Measurements from ENCODE around the gene FNDC3B.

FNDC3B gene

DNA sequence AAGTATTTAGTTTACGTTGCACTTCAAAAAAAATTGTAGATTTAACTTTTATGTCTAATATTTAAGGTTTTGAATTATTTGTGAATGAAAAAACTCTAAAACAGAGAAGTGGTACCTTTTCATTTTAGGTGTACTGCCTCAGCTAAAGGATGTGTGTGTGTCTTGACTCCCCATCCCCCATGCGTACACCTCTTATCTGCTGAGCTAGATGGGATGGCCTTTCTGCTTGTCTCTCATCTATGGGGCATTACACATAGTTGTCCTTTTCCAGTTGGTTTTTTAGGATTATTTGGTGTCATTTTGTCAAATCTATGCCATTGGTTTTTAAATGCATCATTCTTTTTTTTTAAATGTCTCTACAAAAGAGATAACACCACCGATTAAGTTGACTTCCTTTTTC, 110.9 kb downstream of the FNDC3B start:
- no peak for DNase-seq (ENCODE audit: low read depth in 2 of 2)

DNA sequence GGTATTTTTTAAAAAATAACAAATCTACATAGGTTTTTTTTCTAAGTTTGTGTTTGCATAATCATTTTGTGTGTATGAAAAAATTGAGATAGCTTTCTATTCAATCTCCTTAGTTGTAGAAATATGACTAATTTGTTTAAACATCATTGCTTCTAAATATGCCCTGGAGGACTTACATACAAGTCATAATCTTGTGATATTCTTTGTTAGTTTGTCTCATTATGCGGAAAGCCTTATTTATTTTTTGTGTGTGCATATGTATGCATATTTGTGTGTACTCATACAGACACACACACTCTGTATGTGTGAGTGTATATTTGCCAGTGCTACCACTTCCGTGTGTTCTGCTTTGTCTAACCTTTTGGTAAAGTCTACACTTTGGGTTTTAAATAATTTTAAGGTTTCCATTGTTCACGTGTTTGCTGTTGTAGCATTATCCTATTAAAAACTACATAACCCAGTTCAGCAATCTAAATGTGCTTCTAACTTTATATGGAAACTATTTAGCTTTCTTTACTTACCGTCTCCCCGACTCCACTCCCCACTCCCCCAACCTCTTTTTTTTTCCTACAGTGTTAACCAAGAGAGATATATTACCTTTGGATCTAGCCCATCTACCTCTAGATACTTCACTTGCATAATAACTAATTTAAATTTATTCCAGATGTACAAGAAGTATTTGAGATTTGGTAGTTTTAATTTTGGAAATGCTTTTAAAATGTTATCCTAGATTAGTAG, 111.7 kb downstream of the FNDC3B start:
- no peak for DNase-seq (ENCODE audit: low read depth in 2 of 2)

DNA sequence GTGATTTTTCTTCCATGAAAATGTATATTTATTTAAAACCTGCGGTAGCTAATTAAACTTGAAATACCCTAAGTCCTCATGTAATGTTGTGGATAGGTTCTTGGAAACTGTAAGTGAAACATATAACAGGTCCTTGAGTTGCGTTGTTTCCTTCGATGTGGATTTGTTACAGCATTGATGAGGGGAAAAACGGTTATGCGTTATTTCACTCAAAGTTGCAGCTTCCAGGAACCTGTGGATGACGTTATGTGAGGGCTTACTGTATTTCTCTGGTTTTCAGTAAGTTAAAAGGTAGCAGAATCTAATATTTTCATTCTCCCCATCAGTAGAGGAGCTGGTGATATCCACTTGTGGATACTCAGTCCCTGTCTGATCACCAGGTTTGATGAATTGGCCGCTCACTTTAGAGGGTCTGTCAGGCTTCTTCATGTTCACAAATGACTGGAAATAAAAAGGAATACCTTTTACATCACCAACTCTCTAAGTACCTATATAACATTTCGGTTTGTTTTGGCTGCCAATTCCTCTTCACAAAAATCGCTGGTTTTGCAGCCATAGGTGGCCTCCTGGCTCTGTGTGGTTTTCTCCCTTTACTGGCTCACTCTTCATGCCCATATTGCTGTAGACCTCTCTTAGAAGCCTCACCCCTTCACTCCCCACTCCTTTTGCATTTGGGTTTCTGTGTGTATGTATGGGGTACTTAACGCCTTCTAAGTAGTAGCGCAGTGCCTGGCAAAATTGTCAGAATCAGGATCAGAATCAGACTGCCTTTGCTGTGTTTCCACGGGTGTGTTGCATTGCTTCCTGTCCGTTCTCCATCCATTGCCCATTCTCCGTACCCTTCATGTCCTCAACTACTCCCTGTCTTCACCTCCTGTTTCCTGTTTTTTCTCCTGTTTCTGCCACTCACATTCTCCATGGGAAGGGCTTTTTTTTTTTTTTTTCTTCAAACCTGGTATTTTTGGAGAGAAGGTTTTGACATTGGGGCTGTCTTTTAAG, 112.6 kb downstream of the FNDC3B start:
- no peak for DNase-seq (ENCODE audit: low read depth in 2 of 2)

DNA sequence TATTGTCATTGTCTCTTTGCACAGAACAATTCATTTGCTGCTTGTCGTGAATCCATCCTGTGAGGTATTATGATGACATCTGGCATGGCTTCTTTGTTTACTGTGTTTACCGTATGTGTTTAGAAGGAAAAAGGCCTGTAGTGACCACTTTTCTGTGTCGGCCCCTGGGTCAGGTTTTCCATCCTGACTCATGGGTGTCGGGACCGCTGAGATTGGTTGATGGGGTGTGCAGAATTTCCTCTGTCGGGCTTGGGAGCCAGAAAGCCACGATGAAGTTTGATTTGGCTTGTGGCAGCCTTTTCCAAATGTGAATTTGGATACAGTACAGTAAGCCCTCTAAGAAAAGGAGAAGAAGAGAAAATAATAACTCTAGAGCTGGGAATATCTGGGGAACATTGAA, 113.5 kb downstream of the FNDC3B start:
- no peak for DNase-seq (ENCODE audit: low read depth in 2 of 2)

DNA sequence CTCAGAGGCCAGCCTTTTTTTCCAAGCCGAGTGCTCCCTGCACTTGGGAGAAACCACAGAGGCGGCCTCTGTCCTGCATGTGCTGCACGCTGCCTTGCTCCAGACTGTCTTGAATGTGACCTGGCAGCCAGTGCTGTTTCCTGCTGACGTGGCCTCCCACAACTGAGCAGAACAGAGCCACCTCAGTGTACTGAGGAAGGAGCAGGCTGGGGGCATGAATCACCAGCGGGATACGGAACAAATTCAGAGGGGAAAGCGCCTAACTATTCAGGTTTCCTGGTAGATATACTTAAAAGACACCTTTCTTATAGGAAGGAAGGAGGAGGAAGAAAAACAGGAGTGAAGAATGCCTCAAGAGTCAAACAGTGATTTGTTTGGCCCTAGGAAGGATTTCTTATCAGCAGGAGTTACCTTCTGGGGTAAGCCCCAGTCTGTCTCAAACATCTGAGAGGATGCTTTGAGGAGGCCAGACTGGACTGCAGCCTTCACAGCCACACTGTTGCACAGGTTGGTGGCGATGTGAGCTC, 114.0 kb downstream of the FNDC3B start:
- DNase-seq (ENCODE audit: low read depth in 2 of 2), result peak; percentile 25 to 45

DNA sequence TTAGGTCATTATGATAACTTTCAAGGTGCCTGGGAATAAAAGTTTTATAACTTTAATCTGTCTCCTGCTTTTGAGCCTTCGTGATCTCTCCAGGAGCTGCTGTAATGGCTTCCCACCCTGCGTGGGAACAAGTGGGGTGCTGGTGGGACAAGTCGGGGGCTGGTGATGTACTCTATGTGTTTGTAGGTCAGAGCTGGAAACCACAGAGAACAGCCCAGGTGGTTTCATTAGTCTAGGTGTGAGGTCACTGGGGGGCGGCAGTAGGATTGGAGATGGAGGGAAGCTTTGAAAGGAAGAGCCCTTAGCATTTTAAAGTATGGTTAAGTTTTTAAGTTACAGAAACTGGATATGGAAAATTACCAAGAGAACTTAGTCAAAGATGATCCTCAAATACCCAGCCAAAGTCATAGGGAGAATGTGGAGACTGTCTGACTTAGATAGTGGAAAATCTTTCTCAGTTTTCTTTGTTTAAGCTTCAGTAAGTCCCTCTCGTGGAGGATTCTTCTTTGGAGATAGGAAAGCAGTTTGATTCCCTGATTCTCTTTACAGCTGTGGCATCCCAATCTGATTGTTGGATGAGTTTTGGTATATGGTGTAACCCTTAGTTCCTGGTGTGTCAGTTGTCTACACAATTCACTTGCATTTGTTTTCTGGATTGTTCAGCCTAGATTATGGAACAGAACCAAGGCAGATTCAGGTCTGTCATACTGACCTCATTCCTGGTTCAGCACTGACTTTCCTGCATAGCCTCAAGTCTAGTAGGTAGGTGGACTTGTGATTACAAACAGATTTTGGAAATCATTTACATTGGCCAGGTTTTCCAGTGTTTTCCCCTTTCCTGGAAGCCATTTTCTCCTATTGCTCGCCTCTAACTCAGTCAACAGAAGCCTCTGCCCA, 115.6 kb downstream of the FNDC3B start:
- peak in 1 of 2 donors; percentile 15 for DNase-seq (ENCODE audit: low read depth in 2 of 2)

DNA sequence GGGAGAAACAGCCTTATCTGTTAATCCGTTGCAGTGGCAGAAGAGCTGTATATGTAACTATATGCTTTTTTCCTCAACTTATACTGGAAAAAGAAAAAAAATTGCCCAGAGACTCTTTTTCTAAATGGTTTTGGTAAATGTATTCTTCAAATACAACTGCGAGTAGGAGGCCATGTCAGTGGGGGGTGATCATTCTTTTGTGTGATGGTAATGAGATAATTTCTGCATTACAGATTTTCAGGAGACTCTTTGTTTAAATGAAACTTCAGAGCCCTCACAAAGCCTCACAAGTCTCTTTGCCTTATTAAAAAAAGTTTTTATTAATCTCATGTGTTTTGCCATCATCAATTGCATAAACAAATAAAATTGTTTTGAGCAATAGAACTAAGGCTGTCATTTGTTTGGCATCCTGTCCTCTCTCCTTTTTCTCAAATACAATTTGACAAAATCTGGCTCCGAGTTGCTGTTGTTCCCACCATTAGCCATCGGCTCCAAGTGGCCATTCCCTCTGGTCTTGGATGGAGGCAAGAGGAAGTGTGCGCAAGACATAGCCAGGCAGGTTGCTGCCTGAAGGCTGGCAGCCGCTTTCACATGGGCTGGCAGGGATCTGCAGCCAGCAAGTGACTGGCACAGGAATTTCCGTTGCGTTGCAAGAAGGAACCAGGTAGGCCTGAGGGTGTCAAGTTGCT, 116.7 kb downstream of the FNDC3B start:
- no peak for DNase-seq (ENCODE audit: low read depth in 2 of 2)

DNA sequence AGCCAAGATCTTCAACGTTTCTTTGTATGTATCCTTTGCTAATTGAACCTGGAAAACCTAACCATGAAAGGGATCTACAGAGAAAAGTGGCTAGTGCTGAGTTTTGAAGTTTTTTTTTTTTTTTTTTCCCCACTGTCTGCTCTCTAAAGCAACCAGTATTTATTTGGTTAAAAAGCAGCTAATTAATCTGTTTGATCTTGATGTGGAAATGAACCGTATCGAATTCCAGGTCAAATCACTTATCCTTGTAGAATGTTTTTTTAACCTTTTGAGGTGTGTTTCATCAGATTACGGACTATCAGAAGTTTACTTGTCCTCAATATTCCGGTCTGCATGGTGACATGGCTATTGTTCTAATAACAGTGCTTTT, 117.2 kb downstream of the FNDC3B start:
- no peak for DNase-seq (ENCODE audit: low read depth in 2 of 2)

DNA sequence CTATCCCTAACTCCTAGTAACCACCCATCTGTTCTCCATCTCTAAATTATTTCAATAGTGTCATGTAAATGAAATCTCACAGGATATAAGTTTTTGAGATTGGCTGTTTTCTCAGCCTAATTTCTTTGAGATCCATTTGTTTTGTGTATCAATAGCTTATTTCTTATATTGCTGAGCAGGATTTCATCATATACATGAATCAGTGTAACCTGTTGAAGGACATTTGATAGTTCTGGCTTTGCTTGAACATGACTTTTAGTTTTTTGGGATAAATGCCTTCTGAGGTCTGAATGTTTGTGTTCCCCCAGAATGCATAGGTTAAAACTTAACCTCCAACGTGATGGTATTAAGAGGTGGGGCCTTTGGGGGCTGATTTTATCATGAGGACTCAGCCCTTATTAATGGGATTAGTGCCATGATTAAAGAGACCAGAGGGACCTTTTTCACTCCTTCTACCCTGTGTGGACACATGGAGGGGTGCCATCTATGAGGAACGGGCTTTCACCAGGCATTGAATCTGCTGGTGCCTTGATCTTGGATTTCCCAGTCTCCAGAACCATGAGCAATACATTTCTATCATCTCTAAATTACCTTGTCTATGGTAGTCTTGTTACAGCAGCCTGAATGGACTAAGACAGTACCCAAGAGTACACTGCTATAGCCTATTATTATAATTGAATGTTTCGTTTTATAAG, 118.3 kb downstream of the FNDC3B start:
- no peak for DNase-seq (ENCODE audit: low read depth in 2 of 2)

DNA sequence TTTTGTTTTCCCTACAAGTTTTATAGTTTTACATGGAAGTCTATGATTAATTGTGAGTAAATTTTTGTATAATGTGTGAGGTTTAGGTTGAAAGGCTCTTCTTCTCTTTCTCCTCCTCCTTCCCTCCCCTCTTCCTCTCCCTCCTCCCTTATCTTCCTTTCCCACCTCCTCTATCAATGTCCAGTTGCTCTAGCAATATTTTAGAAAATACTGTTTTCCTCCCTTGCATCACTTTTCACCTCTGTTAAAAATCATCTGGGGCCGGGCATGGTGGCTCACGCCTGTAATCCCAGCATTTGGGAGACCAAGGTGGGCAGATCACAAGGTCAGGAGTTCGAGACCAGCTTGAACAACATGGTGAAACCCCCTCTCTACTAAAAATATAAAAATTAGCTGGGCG, 119.4 kb downstream of the FNDC3B start:
- DNase-seq (ENCODE audit: low read depth in 2 of 2), result no peak

DNA sequence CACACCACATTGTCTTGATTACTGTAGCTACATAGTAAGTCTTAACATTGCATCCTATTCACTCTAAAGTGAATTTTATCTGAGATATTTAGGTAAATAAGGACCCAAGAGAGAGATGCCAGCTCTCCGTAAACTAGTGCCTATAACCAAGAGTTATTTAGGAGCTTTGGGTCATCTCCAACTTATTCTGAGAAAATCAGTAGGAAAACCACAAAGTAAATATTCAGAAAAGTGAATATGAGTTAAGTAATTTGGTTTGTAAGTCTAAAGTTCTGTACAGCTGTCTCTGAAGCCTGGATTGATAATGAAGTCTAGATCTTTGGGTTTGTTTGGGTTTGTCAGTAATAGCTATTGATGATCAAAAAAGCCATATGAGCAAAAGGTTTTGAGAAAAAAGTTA, 120.0 kb downstream of the FNDC3B start:
- DNase-seq (ENCODE audit: low read depth in 2 of 2), result no peak

DNA sequence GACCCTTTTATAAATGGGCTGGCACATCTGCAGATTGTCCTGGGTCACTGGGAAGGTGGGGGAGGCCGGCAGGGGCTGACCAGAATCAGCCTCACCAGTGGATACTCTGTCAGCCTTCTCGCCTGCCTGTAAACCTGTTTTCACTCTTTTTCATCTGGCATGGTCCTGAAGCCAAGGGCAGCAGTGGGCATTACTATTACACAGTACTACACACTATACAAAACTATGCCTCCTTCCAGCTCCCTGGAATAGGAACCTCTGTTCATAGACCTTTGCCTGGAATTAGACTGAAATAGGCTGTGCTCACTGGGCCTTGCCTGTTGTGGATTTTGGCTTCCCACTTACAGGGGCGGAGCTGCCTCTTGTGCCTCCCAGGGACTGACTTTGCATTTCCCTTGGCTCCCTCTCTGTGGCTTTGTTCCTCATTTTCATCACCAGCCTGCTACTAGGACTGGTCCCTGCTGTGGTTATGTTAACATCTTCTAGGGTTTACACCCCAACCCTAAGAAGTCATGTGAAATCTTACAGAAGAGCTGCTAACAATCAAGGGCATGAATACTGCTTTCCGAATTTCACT, 120.7 kb downstream of the FNDC3B start:
- DNase-seq (ENCODE audit: low read depth in 2 of 2), result no peak

DNA sequence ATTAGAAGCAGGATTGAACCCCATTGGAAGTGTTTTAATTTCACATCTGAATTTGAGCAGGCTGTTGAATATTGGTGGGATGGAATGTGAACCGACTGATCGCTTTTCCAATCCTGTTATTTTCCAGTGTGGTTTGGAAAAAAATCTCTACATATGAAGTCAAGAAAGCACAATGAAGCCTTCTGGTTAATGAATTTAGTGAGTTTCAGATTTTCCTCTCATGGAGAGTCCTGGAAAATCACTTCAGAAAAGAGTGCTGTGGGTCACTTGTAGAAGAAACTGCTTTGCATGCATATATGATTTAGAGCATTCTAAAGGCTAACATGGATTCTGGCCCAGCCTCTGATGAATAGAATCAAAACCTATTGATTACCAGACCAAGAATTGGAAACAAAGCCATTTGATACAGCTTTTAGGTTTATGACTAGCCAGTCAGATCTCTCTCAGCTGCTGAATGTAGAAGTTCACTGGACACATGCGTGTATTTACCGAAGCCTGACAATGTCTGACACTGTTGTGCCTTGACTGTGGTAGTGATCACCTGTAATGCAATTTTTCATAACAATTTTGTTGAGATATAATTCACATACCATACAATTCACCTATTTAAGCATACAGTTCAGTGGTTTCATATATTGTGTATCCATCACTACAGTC, 121.9 kb downstream of the FNDC3B start:
- DNase-seq (ENCODE audit: low read depth in 2 of 2), result no peak

DNA sequence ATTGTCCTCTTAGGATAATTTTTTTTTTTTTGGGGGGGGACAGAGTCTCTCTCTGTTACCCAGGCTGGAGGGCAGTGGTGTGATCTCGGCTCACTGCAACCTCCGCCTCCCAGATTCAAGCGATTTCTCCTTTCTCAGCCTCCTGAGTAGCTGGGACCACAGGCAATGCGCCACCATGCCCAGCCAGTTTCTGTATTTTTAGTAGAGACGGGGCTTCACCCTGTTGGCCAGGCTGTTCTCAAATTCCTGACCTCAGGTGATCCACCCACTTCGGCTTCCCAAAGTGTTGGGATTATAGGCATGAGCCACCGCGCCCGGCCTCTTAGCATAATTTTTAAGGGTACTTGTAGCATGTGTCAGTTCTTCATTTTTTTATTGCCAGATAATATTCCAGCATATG, 122.6 kb downstream of the FNDC3B start:
- DNase-seq (ENCODE audit: low read depth in 2 of 2), result no peak

DNA sequence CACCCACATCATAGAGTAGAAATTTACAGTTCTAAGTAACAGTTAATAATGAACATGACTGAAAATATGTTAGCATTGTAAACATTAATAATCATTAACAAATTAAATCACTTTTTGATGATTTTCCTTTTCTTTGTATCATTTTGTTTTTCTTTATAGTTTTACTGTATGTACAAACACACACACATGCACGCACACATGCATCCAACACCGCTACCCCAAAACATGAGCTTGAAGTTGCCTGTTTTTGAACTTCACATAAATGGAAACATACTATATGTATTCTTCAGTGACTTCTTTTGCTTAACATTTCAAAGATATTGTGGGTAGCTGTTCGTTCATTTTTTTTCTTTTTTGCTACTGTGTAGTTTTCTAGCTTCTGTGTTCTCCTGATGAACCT, 123.9 kb downstream of the FNDC3B start:
- no peak for DNase-seq (ENCODE audit: low read depth in 2 of 2)

DNA sequence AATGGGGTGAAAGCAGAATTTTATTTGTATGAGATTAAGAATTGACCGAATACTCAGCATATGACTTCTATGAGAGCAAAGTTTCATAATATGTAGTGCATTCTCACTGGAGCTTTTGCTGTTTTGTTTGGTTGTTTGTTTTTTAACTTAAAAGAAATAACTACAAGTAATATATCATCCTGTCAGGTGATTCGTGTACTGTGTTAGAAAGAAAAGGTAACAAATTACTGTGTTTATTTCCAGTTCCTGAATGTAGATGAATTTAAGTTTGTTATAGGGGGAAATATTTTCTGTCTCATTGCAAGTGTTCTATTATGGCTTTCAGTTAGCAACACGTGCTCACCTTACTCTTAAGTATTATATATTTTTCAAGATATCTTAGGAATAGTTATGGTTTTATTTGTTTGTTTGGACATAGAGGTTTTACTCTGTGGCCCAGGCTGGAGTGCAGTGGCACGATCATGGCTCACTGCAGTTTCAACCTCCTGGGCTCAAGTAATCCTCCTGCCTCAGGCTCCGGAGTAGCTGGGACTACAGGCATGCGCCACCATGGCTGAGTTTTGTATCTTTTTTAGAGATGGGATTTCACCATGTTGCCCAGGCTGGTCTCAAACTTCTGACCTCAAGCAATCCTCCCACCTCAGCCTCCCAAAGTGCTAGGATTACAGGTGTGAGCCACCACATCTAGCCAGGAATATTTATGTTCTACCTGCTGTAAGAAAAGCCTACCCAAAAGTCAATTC, 125.4 kb downstream of the FNDC3B start:
- no peak for DNase-seq (ENCODE audit: low read depth in 2 of 2)

DNA sequence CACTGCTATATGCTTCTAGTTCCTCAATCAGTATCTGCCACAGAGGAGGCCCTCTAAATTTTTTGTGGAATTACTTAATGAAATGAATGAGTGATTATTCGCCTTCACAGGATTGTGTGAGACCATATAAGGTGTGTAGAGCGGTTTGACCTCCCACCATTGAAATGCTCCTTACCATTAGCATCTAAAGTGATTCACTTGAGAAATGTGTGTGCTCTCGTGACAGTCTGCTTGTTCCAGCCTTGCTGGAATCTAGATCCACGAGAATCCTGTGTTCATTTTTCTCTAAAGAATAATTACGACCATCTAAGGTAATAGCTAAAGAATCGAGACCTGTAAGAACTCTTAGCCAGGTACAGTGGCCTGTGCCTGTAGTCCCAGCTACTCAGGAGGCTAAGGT, 126.9 kb downstream of the FNDC3B start:
- DNase-seq (ENCODE audit: low read depth in 2 of 2), result no peak

DNA sequence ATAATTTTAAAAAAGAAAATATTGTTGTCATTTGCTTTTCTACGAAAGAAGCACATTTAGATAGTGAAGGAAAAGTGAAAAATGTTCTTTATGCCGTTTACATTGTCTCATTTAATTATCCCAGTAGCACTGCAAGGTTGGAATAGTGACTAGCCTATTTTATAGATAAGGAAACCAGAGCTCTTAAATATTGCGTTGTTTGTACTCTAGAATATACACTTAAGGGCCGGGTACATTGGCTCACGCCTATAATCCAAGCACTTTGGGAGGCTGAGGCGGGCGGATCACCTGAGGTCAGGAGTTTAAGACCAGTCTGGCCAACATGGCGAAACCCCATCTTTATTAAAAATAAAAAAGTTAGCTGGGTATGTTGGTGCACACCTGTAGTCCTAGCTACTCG, 127.5 kb downstream of the FNDC3B start:
- no peak for DNase-seq (ENCODE audit: low read depth in 2 of 2)
